OCI-LY1 (cell line): ENCODE data around the gene HOXD3.

Experiments used
- H2AFZ ChIP-seq: fragments of 200-600 bp; sonication (generic), shearing (Covaris generic); 2 replicates; pipeline ENCODE4 v1.6.0; 2014; ENCODE audit warnings: antibody characterized with exemption, mild to moderate bottlenecking, low read length
- H3F3A ChIP-seq: fragments of 200-600 bp; sonication (generic), shearing (Covaris generic); 2 replicates; pipeline ENCODE4 v1.6.0; 2014; ENCODE audit warnings: mild to moderate bottlenecking, antibody characterized with exemption, low read length, moderate library complexity; ENCODE audit not compliant: insufficient read depth
- H3K27ac ChIP-seq: fragments of 200-600 bp; sonication (generic); 2 replicates; pipeline ENCODE4 v1.5.1; 2014; ENCODE audit warnings: low read length, mixed run types, mild to moderate bottlenecking, low read depth; ENCODE audit not compliant: poor library complexity, severe bottlenecking
- H3K27me3 ChIP-seq: fragments of 200-600 bp; sonication (generic); 2 replicates; pipeline ENCODE4 v1.6.0; 2014; ENCODE audit warnings: antibody characterized with exemption, mild to moderate bottlenecking, low read length, moderate library complexity; ENCODE audit not compliant: insufficient read depth
- H3K36me3 ChIP-seq: fragments of 200-600 bp; sonication (generic); 2 replicates; pipeline ENCODE4 v1.6.1; 2014; ENCODE audit warnings: mild to moderate bottlenecking, antibody characterized with exemption, low read length, moderate library complexity, mixed read lengths; ENCODE audit not compliant: insufficient read depth
- H3K4me1 ChIP-seq: fragments of 200-600 bp; sonication (generic); 2 replicates; pipeline ENCODE4 v1.5.1; 2014; ENCODE audit warnings: mild to moderate bottlenecking, low read length, moderate library complexity; ENCODE audit not compliant: insufficient read depth, severe bottlenecking
- H3K4me2 ChIP-seq: fragments of 200-600 bp; sonication (generic), shearing (Covaris generic); 2 replicates; pipeline ENCODE4 v1.6.1; 2014; ENCODE audit warnings: low read length
- H3K4me3 ChIP-seq: fragments of 200-600 bp; sonication (generic); 2 replicates; pipeline ENCODE4 v1.5.1; 2014; ENCODE audit warnings: low read length, low read depth, mild to moderate bottlenecking, mixed read lengths; ENCODE audit not compliant: poor library complexity, severe bottlenecking
- H3K79me2 ChIP-seq: fragments of 200-600 bp; shearing (Covaris generic); 2 replicates; pipeline ENCODE4 v1.6.1; 2016; ENCODE audit warnings: mixed run types, low read length, mixed read lengths; ENCODE audit not compliant: insufficient read depth
- H3K9ac ChIP-seq: fragments of 200-600 bp; sonication (generic), shearing (Covaris generic); 2 replicates; pipeline ENCODE4 v1.6.1; 2014; ENCODE audit warnings: mild to moderate bottlenecking, low read length, mixed read lengths
- H3K9me2 ChIP-seq: fragments of 200-600 bp; sonication (generic), shearing (Covaris generic); 2 replicates; pipeline ENCODE4 v1.6.1; 2014; ENCODE audit warnings: low read depth, mild to moderate bottlenecking, low read length, mixed read lengths
- H3K9me3 ChIP-seq: fragments of 200-600 bp; shearing (Covaris generic); 2 replicates; pipeline ENCODE4 v1.6.1; 2014; ENCODE audit warnings: low read length, mixed read lengths
- H4K20me1 ChIP-seq: fragments of 200-600 bp; sonication (generic), shearing (Covaris generic); 2 replicates; pipeline ENCODE4 v1.6.0; 2016; ENCODE audit warnings: mild to moderate bottlenecking, low read length; ENCODE audit not compliant: insufficient read depth
- CTCF ChIP-seq: fragments of 200-600 bp; sonication (generic), shearing (Covaris generic); IDR thresholded peaks from 2 replicates; pipeline ENCODE4 v1.5.1; 2017; ENCODE audit warnings: mild to moderate bottlenecking, antibody characterized with exemption, low read length, moderate library complexity, mixed read lengths
- EZH2 ChIP-seq: fragments of 200-600 bp; sonication (generic), shearing (Covaris generic); IDR thresholded peaks from 2 replicates; pipeline ENCODE4 v1.8.0; 2017; ENCODE audit warnings: borderline replicate concordance, mixed run types, mild to moderate bottlenecking, antibody characterized with exemption, low read length, moderate library complexity, mixed read lengths

Gene HOXD3

GRCh38 chr2:176162911-176163671, 6.0 kb downstream of the HOXD3 start:
- Histone ChIP-seq H3K9ac (no peak overlapping the region), H3F3A (no peaks in the 10 kb centered on the region), H3K27me3 (peaks cover 5% of the 10 kb centered on the region; the same call in 1 of the 2 replicates), H3K4me2 (no peak overlapping the region), H2AFZ (no peak overlapping the region), H3K9me3 (no peaks in the 10 kb centered on the region), H3K4me1 (no peaks in the 10 kb centered on the region), H3K9me2 (no peaks in the 10 kb centered on the region), H4K20me1 (no peaks in the 10 kb centered on the region), H3K79me2 (no peaks in the 10 kb centered on the region), H3K4me3 (no peak overlapping the region), H3K36me3 (no peaks in the 10 kb centered on the region), H3K27ac (no peak overlapping the region)
- TF ChIP-seq EZH2 (no peak), CTCF (no peak)

GRCh38 chr2:176163672-176164056, 6.6 kb downstream of the HOXD3 start:
- H3K4me2 ChIP-seq = no peak overlapping the region
- TF ChIP-seq EZH2 = no peak
- no peak for TF ChIP-seq CTCF
- H3K4me1 ChIP-seq = no peaks in the 10 kb centered on the region
- no peaks in the 10 kb centered on the region for H3K9me3 ChIP-seq
- no peaks in the 10 kb centered on the region for H3F3A ChIP-seq
- H3K79me2 ChIP-seq = no peaks in the 10 kb centered on the region
- H3K9ac ChIP-seq = no peak overlapping the region
- no peak overlapping the region for H3K4me3 ChIP-seq
- peaks cover 5% of the 10 kb centered on the region; the same call in 1 of the 2 replicates for H3K27me3 ChIP-seq
- no peaks in the 10 kb centered on the region for H4K20me1 ChIP-seq
- no peak overlapping the region for H2AFZ ChIP-seq
- H3K27ac ChIP-seq = no peak overlapping the region
- no peaks in the 10 kb centered on the region for H3K36me3 ChIP-seq
- H3K9me2 ChIP-seq = no peaks in the 10 kb centered on the region

- Histone ChIP-seq H3K9me3 (no peaks in the 10 kb centered on the region), H3K4me3 (no peak overlapping the region), H3K36me3 (no peaks in the 10 kb centered on the region), H3K4me2 (no peak overlapping the region), H3K27ac (no peak overlapping the region), H3K9me2 (no peaks in the 10 kb centered on the region), H3K4me1 (no peaks in the 10 kb centered on the region), H3K79me2 (no peaks in the 10 kb centered on the region), H3F3A (no peaks in the 10 kb centered on the region), H4K20me1 (no peaks in the 10 kb centered on the region), H3K27me3 (peaks cover 5% of the 10 kb centered on the region; the same call in 1 of the 2 replicates), H3K9ac (no peak overlapping the region), H2AFZ (no peak overlapping the region)
- TF ChIP-seq EZH2 (no peak), CTCF (no peak)
These were observed 7.1 kb downstream of the HOXD3 start for GRCh38 chr2:176164201-176164600.
